Activated CD4-positive, alpha-beta T cell treated with anti-CD3 and anti-CD28 coated beads, Interleukin-2, amount 50 U/mL, for 16 hours (primary cell): Measurements from ENCODE around the gene ZBTB4.
"Not testable (repeated sequence)": the region's sequence is repeated elsewhere in the genome, so short reads cannot be mapped to it uniquely, and the experiment has no call there.

Experiments used
- DNase-seq: peaks from one replicate; pipeline ENCODE4 v3.0.0-alpha.2; 2020

ZBTB4 gene

DNA sequence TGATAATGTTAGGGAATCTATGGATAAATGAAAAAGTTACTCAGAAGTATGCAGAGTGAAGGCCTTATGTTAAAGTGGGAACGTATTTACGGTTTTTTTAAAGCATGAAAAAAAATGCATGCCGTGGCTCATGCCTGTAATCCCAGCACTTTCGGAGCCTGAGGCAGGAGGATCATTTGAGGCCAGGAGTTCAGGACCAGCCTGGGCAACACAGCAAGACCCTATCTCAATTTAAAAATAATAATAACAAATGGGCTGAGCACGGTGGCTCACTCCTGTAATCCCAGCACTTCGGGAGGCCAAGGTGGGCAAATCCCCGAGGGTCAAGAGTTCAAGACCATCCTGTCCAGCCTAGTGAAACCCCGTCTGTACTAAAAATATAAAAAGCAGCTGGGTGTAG lies 10.7 kb upstream of the ZBTB4 start:
- no peak for DNase-seq

GRCh38 chr17:7486181-7486580 lies 6.8 kb upstream of the ZBTB4 start:
- no peak for DNase-seq

DNA sequence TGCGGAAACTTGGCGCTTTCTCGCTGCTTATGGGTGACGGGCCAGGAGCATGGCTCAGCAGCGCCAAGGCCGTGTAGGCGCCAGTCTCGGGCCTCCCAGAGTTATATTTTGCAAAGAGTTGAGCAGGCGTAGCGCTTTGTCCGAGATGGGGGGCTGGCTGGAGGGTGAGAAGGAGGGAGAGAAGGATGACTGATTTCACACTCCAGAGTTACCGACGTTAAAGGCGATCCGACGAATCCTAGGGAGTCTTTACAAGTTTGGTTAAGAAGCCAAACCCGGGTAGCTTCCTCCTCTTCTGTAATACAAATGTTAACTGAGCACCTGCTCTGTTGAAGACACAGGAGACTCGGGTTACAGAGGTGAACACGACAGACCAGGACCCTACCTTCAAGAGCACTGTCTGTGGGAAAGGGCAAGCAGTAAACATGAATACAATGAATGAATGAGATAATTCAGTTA lies 5.5 kb upstream of the ZBTB4 start:
- DNase-seq: no peak

GRCh38 chr17:7484067-7484918 lies 4.9 kb upstream of the ZBTB4 start, which contains the start of gene POLR2A:
Gene POLR2A (plus strand): TSS chr17:7484366.
- peak; percentile 98 for DNase-seq

DNA sequence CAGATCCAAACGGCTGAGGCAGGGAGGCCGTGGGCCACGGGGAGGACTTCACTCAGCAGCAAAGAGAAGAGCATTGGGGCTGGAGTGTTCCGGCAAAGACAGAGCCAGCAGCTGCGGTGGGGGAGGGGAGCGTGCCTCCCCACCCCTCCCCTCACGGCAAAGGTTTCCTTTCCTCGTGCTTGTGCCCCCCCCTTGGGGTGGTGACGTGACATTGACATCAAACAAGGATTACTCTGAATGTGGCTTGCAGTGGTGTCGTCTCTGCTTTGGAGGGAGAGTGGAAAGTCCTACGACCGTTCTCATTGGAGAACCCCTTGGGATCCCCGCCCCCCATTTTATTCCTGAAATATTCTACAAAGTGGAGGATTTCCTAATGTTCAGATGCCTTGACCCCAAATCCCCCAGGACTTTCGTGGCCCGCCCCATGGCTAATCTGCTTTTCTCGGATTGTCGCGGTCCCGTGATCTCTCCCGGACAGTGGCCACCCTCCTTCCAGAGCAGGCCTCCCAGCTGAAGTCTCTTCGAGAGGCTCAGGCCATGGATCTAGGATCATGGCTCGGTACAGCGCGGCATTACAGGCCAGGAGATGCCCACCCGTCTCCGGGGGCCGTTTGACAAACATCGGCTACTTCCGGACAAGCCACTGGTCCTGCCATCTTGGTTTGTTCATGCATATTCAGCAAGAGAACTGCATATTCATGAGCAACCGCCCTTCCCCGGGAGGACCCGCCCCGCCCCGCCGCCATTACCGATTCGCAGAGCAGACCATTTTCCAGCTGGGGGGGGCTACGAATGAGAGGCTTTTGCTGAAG lies 4.0 kb upstream of the ZBTB4 start:
- DNase-seq: peak; percentile 93

GRCh38 chr17:7482742-7483088 lies 3.3 kb upstream of the ZBTB4 start:
- DNase-seq: not testable (repeated sequence)

GRCh38 chr17:7481842-7482741 lies 2.7 kb upstream of the ZBTB4 start:
- not testable (repeated sequence) for DNase-seq

DNA sequence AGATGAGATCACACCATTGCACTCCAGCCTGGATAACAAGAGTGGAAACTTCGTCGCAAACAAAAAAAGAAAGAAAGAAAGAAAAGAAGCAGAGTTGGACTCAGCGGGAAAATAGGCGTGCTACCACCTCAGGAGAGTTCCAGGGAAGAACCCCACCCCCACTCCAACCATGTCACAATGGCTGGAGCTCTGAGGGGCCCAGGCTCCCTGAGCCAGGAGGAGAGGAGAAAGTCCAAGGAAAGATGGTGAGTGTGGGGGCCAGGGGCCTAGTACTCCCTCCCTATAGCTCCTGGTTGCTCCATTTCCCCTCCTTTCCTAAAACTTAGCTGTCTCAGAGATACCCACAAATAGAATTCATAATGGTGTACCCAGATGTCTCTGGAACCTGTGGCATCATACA lies 1.8 kb upstream of the ZBTB4 start, which contains the start of gene SLC35G6:
Gene SLC35G6, plus strand, starts transcription at position 172 of the 400 bp plus-strand sequence. Its CDS starts 71 bp downstream, at position 243.
- DNase-seq: not testable (repeated sequence)

GRCh38 chr17:7480089-7480384 lies 606 bp upstream of the ZBTB4 start:
- DNase-seq: no peak

DNA sequence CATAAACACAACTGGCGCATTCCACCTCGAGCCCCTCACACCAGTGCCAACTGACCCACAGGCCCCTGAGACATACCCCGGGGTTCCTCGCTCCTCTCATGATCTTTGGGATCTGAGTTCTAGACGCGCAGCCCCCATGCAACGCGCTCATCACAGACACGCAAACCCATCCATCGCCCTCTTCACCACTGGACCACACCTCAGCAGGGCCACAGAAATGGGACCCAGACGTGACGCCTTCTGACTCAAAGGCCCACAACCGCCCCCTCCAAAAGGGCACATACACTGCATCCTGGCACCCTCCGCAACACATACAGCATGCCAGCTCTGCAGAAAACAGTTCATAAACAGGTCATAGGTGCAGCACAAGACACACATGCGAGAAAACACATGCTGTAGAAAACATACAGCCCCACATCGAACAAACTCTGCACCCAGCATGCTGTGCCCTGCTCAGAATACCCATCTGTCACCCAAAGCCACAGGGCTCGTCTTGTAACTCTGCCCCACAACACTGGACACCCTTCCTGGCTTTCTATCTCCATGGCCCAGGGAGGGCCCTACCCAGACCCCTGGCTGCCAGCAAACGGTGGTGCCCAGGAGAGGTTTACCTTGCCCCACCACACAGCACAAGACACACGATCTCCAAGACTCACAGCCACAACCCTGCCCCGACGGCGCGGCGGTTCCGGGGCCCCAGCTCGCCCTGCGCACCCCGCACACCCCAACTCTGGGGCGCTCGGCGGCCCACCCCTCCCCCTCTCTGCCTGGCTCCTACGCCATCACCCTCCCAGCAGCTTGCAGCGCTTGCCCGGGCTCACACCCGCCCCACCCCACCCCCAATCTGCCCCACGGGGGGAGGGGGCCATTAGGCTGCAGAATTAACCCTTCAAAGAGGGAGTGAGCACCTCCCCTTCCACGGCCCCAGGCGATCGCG lies 887 bp downstream of the ZBTB4 start:
- DNase-seq: peak; percentile 56

DNA sequence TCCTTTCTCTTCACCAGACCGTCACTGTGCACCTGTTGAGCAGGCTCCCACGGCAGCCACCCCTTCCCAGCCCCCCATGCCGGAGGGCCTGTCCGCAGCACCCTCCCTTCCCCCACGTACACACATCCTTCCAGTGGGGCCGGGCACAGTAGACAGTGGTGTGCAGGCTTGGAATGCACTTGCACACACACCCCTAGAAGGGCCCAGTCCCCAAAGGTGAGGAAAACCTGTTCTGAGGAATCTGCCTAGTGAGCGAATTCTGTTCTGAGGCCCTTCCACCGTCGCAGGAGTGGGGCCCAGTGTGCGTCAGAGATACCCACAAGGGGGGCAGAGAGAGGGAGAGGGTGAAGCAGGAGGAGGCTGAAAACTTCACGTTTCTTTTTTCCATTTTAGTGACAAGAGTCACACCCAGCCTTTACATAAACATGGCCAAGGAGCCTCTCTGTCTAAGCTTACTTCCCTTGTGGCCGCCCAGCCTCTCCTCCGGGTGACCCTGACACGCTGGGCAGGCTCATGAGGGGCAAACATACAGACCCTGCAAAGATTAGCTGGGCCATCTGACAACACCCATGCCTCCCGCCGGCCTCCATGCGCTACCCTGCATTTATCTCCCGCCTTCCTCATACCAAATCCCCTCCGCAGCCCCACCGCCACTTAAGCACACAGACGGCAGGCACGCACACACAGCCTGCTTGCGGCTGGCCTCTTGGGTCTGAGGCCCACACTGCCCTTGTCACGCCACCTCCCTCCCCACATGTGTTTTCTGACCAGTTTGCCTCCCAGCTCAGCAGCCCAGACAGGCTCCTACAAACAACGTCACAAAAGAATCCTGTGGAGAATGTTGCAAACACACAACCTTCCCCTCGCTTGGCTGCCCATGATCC lies 1.8 kb downstream of the ZBTB4 start:
- no peak for DNase-seq

GRCh38 chr17:7476951-7477350 lies 2.5 kb downstream of the ZBTB4 start:
- DNase-seq: no peak

- no peak for DNase-seq
These were observed 2.9 kb downstream of the ZBTB4 start for GRCh38 chr17:7476494-7476893.

DNA sequence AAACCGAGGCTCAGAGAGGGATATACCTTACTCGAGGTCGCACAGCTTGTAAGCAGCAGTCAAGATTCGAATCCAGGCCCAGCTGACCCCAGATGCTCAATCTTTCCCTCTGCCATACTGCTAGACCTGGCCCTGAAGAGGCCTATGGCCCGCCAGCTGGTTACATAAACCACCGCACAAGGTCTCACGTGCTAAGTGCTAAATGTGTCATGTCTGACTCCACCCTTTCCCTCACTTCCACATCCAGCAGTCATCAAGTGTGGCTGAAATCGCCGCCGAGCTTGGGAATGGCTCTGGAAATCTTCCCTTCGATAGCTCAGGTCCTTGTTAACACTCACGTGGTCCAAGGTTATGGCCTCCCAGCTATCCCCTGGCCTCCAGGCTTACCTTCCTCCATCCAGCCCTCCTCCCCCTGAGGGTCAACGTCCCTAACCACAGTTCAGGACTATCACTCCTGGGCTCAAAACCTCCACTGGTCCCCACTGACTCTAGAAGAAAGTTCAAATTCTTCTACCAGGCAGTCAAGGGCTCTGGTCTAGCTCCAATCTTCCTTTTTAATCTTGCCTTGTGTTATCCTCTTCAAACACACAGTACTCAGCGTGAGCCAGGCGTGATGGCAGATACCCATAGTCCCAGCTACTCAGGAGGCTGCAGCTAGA lies 3.5 kb downstream of the ZBTB4 start:
- no peak for DNase-seq

DNA sequence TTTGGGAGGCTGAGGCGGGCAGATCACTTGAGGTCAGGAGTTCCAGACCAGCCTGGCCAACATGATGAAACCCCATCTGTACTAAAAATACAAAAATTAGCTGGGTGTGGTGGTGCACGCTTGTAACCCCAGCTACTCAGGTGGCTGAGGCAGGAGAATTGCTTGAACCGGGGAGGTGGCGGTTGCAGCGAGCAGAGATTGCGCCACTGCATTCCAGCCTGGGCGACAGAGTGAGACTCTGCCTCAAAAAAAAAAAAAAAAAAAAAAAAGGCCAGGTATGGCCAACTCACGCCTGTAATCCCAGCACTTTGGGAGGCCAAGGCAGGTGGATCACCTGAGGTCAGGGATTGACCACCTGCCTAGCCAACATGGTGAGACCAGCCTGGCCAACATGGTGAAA lies 4.7 kb downstream of the ZBTB4 start:
- DNase-seq: not testable (repeated sequence)

GRCh38 chr17:7471729-7472128 lies 7.7 kb downstream of the ZBTB4 start:
- no peak for DNase-seq

- not testable (repeated sequence) for DNase-seq
These were observed 8.9 kb downstream of the ZBTB4 start for GRCh38 chr17:7470457-7470973.

DNA sequence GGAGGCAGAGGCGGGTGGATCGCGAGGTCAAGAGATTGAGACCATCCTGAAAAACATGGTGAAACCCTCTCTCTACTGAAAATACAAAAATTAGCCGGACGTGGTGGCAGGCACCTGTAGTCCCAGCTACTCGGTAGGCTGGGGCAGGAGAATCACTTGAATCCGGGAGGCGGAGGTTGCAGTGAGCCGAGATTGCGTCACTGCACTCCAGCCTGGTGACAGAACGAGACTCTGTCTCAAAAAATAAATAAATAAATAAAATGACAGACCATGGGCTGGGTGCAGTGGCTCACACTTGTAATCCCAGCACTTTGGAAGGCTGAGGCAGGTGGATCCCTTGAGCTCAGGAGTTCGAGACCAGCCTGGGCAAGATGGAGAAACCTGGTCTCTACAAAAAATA lies 9.6 kb downstream of the ZBTB4 start:
- not testable (repeated sequence) for DNase-seq

DNA sequence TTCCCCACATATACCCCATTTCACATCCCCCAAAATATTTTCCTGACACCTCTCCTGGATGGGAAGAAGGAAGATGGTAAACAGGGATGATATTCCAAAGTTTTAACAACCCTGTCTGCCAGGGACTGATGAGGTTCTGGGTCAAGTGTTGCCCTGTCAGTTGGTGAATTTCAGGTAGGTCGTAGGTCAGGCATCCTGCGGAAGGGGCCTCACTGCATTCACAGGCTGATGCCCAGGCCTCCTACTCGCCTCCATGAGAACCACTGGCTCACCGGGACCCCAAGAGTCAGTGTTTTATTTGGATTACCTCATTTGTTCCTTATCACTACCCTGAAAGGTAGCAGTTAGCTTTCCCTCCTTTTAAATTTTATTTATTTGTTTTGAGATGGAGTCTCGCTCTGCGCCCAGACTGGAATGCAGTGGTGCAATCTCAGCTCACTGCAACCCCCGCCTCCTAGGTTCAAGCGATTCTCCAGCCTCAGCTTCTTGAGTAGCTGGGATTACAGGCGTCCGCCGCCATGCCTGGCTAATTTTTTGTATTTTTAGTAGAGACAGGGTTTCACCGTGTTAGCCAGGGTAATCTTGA lies 10.5 kb downstream of the ZBTB4 start:
- no peak for DNase-seq

GRCh38 chr17:7468290-7468689 lies 11.1 kb downstream of the ZBTB4 start:
- DNase-seq: no peak
